GM19372 (cell line): ENCODE data around the gene MMP14.
"Not testable (repeated sequence)": the region's sequence is repeated elsewhere in the genome, so short reads cannot be mapped to it uniquely, and the experiment has no call there.

Source experiments
- ATAC-seq: cut with Tn5 transposase; IDR thresholded peaks from one replicate; pipeline ENCODE4 v1.9.1; 2021; ENCODE audit warnings: mild to moderate bottlenecking, low read depth, moderate library complexity; ENCODE audit not compliant: unreplicated experiment

Gene MMP14

DNA sequence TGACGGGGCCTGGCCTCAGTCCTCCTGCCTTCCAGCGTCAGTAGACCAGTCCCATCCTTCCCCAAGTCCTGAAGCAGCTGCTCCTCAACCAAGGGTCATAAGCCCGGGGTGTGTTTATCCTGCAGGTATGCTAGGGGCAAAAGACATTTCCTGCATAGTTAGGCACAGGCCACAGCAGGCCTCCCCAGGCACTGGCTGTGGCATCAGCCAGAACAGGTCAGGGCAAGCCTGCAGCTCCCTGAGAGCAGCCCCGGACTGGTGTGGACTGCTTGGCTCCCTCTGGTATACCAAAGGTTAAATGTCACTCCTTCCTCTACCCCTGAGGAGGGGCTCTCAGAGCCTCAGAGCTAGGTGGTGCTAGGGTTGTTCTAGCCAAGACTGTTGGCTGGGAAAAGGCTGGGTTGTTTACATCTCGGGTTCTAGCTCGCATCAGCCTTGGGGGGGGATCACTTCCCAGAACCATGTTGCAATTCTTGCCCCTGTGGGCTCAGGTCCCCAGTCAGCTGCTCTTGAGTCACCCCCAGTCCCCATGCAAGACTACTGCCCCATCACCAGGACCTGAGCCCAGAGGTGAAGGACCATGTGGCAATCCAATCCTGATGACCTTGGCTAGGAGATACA, 2.9 kb downstream of the MMP14 start:
- ATAC-seq: no peak

DNA sequence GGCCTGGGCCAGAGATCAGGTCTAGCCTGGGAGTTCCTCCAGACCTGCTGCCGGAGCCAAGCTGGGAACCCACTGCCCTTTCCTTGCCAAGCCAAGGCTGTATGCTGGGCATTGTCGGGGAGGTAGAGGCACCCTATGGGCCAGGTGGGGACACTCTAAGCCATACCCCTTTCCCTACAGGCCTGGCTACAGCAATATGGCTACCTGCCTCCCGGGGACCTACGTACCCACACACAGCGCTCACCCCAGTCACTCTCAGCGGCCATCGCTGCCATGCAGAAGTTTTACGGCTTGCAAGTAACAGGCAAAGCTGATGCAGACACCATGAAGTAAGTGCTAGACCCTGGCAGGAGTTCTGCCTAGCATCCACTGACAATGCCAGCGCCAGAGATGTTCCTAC, 4.9 kb downstream of the MMP14 start:
- ATAC-seq: no peak

DNA sequence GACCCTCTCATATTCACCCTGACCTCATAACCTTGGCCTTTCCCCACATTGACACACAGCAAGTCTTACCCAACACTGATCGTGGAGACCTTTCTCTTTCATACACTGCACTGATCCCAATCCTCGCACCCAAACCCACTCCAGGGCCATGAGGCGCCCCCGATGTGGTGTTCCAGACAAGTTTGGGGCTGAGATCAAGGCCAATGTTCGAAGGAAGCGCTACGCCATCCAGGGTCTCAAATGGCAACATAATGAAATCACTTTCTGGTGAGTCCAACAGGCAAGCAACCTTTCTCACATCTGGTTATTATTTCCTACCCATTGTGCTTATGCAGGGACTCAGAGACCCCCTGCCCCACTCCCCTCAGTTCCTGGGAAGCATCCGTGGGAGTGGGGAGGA, 5.4 kb downstream of the MMP14 start:
- no peak for ATAC-seq

- no peak for ATAC-seq
Observed at GRCh38 chr14:22842211-22843122, 6.1 kb downstream of the MMP14 start.

DNA sequence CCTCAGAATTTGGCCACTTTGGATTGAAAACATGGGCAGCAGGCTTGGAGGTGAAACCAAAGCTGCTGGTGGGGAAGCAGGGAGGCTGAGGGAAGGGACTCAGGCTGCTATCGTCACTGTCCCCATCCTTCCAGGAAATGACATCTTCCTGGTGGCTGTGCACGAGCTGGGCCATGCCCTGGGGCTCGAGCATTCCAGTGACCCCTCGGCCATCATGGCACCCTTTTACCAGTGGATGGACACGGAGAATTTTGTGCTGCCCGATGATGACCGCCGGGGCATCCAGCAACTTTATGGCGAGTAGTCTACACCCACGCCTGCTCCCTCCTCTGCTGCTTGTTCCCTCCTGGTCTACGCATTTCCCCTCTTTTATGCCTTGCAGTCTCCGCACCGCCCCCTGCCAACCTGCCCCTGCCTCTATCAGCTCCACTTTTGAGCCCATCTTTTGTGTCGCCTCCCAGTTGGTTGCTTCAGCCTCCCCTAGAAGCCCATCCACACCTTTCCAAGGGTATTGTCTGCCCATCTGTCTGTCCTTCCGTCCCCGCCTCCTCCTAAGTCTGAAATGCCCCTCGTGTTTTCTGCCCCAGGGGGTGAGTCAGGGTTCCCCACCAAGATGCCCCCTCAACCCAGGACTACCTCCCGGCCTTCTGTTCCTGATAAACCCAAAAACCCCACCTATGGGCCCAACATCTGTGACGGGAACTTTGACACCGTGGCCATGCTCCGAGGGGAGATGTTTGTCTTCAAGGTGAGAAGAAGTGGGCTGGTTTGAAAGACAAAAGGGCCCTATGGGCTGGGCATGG, 6.9 kb downstream of the MMP14 start:
- ATAC-seq: no peak

DNA sequence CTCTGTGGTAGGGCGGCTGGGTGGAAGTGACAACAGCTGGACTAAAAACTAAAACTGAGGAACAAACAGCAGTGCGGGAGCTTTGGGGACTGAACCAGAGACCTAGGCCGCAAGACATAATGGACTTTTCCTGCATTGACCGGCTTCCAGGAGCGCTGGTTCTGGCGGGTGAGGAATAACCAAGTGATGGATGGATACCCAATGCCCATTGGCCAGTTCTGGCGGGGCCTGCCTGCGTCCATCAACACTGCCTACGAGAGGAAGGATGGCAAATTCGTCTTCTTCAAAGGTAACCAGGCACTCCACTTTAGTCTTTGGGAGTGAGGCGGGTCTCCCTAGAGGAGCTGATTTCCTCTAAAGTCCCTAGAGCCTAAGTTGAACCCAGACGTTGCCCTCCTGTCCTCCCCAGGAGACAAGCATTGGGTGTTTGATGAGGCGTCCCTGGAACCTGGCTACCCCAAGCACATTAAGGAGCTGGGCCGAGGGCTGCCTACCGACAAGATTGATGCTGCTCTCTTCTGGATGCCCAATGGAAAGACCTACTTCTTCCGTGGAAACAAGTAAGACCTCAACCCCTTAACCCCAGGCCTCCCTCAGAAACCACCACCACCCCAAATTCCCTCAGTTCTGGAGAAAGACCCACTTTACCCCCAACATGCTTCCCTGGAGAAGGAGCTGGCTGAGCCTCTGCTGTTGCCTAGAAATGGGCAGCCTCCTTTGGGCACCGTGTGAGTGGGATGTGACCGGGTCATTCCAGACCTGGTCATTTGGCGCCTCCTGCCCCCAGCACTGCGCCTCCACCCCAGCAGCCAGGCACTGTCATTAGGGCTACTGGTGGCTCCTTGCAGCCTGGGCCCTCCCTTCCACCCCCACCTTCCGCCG, 8.1 kb downstream of the MMP14 start:
- ATAC-seq: no peak

- no peak for ATAC-seq
Observed at GRCh38 chr14:22845103-22845394, 8.7 kb downstream of the MMP14 start.

DNA sequence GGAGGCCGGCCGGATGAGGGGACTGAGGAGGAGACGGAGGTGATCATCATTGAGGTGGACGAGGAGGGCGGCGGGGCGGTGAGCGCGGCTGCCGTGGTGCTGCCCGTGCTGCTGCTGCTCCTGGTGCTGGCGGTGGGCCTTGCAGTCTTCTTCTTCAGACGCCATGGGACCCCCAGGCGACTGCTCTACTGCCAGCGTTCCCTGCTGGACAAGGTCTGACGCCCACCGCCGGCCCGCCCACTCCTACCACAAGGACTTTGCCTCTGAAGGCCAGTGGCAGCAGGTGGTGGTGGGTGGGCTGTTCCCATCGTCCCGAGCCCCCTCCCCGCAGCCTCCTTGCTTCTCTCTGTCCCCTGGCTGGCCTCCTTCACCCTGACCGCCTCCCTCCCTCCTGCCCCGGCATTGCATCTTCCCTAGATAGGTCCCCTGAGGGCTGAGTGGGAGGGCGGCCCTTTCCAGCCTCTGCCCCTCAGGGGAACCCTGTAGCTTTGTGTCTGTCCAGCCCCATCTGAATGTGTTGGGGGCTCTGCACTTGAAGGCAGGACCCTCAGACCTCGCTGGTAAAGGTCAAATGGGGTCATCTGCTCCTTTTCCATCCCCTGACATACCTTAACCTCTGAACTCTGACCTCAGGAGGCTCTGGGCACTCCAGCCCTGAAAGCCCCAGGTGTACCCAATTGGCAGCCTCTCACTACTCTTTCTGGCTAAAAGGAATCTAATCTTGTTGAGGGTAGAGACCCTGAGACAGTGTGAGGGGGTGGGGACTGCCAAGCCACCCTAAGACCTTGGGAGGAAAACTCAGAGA, 9.6 kb downstream of the MMP14 start:
- no peak for ATAC-seq

- ATAC-seq: no peak
Observed at GRCh38 chr14:22846811-22847307, 10.5 kb downstream of the MMP14 start.

DNA sequence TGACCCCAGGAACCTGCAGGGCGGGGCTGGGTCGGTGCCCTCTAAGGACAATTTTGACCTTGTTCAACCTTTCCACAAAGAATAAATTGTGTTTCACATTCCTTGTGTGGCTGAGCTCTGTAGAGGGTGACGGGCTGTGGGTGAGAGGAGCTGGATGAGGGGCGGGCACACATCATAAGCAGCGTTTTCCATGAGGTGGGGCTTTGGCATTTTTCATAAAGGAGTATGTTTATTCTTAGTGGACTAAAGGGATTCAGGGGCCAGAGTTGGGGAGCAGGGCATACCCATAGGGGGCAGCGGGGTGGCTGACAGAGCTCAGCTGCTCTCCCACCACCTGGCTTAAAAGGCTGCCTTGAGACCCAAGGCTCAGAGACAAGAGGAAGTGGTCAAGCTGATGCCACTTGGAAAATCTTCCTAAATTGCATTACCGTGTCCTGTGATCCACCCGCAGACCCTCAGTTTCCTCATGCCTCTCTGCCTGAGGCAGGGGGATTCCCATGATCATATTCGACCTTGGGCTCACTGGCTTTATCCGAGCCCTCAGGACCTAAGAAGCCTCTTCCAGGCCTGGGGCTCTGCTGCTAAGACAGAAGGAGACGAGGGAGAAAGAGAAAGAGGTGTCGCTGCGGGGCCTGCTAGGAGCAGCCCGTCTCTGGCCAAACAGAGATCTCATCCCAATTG, 11.4 kb downstream of the MMP14 start:
- ATAC-seq: no peak

DNA sequence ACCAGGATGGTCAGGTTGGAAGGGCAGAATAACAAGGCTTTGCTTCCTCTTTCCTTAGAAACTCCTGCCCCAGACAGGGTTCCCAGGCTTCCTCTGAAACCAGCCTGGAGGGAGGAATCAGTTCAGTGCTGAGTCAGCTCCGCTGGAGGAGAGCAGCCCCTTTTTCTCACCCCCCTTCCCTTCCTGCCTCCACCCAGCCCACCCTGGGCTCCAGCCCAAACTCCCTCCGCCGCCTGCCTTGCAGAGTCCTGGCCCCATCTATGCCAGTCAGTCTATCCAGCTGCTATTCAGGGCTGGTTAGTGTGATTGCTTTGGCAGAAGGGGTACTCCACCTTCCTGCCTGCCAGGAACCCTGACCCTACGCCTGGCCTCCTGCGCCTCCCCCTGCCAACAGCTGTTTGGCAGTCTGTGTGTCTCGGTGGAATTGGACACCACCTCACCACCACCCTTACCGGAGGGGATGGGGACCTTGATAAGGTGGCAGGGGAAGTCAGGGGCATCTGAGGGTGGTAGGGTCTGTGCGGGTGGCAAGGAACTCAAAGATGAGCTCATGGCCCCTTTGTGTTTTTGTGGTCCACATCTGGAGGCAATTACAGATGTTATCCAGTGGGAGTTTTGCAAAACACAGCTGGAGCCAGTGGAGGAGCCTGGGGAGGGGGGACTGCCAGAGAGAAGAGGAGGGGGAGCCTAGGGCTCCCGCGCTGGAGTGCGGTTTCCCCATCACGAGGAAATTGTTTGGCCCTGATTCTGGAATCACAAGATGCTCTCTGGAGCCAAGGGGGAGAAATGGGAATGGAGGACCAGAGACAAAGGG, 12.2 kb downstream of the MMP14 start:
- no peak for ATAC-seq

DNA sequence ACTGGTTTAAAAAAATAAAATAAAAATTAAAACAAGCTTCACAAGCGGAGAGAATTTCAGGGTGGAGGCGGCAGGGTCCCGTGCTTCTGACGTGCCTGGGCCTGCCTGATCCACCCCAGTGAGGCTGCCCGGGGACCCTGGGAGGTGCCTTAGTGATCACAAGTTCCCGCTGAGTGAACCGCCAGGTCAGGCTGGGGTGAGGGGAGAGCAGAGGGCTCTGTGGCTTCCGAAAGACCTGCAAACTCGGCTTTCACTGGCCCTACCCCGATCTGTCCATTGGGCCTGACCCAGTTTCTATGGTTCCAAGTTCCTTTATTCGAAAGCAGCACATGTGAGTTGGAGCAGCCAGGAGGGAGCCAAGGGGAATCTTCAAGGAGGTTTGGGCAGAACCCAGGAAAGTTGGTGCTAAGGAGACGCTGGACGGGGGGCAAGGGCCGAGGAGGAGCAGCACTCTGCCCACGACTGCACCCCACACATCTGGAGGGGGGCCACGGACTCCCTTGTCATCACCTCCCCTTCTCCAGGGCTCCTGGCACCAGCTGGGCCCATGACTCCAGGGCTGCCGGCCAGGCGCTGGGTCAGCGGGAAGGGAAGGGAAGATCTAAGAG, 12.9 kb downstream of the MMP14 start:
- no peak for ATAC-seq

GRCh38 chr14:22850944-22851764, 14.8 kb downstream of the MMP14 start:
- ATAC-seq: no peak

GRCh38 chr14:22852178-22852577, 15.8 kb downstream of the MMP14 start:
- not testable (repeated sequence) for ATAC-seq

DNA sequence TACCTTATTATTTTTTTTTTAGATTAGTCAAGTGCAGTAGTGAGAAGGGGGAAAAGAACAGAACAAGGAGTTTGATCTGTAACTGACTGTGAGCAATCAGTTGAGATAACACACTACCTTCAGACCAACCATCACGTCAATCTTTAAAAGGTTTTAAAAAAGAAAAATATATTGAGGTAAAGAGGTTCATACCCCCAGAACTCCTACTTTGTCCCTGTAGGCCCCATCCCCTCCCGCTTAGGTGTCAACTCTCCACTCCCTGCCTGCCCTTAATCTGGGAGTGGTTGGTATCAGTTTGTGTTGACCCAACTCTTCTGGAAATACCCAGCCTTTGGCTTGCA, 16.2 kb downstream of the MMP14 start:
- ATAC-seq: no peak

DNA sequence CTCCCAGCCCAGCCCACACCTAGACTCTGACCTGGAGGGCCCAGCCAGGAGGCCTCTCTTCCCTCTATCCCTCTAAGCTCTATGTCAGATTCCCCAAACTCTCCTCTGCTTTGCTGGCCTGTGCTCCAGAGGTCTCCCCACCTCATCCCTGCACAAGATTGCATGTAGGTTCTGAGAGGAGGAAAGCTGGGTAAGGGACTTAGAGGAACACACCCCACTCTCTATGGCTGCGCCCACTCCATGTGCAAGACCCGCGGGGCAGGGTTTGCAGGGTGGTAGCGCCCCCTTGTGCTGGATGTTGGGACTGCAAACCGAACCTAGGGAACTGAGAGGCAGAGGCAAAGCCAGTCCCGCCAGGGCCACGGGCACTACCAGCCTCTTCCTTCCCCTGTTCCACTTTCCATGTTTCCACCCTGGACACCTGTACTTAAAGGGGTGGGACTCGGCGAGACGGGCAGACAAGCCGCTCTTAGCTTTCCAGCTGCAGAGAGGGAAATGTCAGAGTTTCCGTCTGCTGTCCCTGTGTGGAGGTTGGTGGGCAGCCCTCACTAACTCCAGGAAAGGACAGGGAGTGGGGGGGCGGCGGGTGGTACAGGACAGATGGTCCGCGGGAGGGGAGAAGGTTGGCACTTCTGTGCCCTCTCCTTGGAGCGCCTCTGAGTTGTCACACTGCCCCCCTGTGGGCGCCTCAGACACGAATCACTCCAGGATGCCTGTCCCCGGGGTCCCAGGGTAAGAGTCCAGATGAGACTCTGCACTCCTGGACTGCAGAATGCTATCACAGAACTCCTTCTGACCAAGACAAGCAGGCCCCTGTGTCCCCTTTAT, 16.8 kb downstream of the MMP14 start:
- peak; percentile 75 for ATAC-seq
